Stimulated activated CD8-positive, alpha-beta memory T cell treated with anti-CD3 and anti-CD28 coated beads, Interleukin-12 subunit alpha, Interleukin-12 subunit beta, amount 100 ng/mL, for 4 hours (primary cell): ENCODE results near the gene DNAH3.
"Not testable (repeated sequence)": the region's sequence is repeated elsewhere in the genome, so short reads cannot be mapped to it uniquely, and the experiment has no call there.

Experiments used
- DNase-seq: peaks from one replicate; pipeline ENCODE4 v3.0.0-alpha.2; 2020; ENCODE audit warnings: low read depth

Gene DNAH3

DNA sequence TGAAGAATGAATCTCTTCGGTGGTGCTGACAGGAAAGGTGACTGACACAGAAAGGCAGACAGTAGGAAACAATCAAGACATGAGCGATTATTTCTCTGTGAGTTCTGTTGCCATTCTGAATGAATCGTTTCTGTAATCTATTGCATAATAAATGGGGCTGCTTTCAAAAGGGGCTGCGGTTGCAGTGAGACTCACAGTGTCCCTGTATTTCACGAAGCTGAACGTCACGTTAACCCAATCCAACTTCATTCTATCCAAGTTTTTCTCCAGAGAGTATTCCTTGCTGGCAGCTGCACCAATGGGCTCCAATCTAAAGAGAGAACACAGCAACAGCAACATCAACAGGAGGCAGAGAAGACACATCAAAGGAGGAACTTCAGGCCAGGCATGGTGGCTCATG is 75.4 kb downstream of the DNAH3 start:
- DNase-seq, result no peak

DNA sequence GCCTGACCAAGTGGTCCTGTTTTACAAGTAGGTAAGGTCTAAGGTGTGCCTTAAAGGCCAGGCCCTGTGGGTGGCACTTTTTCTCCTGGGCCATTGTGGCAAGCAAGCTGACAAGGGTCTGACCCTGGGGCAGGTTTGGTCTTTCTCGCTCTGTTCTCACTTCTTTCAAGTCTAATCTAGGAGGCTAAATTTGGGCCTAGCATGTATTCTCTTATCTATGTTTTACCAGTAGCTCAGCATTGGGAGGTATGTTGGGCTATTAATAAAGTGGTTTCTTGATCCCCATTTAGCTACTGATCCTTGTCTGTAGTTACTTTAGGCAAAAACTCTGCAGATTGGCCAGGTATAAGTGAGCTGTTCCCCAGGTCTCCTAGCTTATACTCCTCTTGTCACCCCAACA is 77.7 kb downstream of the DNAH3 start:
- DNase-seq, result no peak

DNA sequence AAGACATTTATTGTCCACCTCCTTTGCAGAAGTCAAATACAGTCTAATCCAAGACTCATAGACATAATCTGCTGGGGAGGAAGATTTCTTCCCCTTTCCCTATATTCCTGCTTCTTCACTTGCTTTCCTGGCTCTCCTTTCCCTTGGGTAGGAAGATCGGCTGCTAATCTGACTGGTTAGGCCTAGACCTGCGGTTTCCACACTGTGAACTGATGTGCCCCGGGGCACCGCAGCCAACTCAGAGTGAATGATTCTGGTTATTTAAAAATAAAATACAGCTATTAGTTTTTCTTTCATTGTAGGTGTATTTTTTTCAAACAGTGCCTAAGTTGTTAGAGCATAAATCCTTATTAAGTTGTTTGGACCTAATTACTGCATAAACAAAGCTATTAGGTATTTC is 78.9 kb downstream of the DNAH3 start:
- no peak for DNase-seq

DNA sequence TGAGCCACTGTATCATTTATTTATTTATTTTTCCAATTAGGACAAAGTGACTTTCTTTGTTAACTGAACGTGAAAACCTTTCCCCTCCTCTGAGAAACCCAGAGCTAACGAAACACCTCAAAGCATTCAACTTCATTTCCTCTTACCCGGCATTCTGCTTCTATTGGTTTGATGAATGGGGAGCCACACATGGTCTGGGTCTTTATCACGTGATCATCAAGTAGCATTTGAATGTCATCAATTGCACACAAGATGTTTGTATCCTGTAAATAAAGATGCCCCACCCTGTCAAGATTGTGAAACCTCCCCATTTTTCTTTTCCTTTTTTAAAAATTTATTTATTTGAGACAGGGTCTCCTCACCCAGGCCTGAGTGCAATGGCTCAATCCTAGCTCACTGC is 80.1 kb downstream of the DNAH3 start:
- no peak for DNase-seq

DNA sequence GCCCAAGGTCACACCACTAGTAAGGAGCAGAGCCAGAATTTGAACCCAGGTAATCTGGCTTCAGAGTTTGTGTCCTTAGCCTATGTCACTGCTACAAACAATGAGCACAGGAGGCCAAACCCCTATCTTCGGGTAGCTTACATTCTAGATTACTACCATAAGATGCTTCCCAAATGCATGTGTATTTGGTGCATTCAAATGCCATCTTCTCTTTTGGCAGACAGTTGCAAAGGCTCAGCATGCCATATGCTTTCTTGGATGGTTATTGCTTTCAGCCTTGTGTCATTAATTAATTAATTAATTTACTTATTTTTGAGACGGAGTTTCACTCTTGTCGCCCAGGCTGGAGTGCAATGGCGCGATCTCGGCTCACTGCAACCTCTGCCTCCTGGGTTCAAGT is 80.7 kb downstream of the DNAH3 start:
- DNase-seq, result no peak

DNA sequence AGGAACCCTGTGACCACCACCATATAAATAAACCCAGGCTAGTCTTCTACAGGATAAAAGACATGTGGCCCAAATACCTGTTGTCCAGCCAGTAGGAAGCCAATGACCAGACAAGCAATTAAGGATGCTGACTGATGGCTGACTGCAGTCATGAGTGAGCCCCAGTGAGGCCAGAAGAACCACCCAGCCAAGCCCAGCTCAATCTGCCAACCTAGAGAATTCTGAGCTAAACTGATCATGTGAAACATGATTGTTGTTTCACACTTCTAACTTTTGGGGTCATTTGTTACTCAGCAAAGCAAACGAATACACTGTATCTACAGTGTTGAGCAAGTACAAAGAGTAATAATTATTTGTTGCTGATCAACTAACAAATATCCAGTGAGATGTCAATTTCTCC is 86.4 kb downstream of the DNAH3 start:
- DNase-seq, result no peak

DNA sequence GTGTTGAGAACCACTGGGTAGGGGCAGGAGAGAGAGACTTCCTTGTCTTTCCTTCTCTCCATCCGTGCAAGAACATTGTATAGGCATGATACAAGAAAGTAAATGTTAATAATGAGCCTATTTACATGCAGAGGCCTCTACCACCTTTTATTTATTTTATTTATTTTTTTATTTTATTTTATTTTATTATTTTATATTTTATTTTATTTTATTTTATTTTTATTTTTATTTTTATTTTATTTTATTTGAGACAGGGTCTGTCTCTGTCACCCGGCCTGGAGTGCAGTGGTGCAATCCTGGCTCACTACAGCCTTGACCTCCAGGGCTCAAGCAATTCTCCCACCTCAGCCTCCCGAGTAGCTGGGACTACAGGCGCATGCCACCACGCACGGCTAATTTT is 87.3 kb downstream of the DNAH3 start:
- not testable (repeated sequence) for DNase-seq

DNA sequence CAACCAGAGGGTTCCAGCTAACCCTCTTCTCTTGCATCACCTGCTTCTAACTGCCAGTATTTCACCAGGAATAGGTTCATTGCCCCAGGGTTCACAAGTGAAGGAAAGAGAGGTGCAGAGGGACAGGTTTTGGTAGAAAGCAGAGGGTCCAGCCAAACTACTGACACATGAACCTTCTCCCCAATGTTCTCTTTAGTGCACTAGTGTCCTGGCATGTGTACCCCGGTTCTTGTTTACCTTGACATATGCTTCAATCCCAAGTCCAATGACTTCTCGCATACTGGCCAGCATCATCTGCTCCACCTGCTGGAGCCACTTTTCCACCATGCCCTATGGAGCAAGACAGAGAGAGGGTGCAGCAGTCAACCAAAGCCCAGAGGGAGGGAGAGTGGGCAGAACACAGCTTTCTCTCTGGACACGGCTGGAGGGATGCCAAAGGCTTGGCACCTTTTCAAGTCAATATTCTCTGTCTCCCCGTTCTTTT is 90.6 kb downstream of the DNAH3 start:
- no peak for DNase-seq

DNA sequence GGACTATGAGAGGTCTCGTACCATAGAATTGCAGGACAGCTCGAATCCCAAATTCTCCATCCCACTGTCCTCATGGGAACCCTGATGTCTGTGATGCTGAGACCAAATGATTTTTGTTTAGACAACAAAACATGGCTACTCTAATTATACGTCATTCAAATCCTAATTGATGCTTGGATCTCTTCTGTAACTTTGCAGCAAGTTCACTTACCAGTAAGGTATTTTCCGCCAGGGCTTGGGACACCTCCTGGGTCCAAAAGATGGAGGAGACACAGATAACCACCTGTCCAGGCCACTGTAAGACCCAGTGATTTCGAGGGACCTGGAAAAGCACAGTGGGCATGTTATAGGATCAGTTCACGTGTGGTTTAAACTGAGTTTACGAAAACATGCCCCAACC is 92.8 kb downstream of the DNAH3 start:
- DNase-seq, result no peak

DNA sequence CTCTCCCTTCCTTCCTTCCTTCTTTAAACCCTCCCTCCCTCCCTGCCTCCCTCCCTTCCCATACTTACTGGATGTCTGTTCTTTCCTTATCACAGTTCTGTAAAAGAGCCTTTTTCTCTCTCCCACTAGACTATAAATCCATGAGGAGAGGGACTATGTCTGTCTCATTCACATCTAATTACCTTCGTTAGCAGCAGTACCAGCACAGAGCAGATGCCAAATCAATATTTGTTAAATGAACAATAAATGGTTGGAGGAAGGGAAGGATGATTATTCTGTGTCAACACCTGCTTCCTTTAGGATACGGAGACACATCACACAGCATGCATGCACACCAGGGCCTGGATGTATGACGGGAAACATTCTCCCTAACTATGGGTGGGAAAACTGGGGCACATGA is 94.2 kb downstream of the DNAH3 start:
- no peak for DNase-seq

DNA sequence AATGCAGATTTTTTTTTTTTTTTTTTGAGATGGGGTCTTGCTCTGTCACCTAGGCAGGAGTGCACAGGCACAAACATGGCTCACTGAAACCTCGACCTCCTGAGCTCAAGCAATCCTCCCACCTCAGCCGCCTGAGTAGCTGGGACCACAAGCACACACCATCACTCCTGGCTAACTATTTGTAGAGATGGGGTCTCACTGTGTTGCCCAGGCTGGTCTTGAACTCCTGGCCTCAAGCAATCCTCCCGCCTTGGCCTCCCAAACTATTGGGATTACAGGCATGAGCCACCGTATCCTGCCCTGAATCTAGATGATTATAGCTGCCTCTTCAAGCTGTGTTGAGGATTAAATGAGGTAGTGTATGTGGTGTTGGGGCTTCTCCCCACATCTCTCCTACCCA is 94.9 kb downstream of the DNAH3 start:
- not testable (repeated sequence) for DNase-seq

DNA sequence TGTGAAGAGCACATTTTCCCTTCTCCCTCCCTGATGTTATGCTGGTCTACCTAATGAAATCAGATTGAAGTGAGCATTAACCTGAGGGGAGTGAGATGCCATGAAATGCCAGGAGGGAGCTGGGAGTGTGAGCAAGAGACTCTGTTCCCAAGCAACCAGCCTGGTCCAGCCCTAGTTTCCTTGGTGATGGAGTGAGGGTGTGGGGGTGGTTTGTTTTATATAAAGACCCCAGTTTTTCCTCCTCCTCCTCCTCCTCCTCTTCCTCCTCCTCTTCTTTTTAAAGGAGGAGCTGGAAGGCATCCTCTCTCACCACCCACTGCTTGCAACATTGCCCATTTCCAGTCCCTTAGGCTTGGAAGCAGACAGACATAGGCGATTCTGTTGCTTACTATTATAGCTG is 97.1 kb downstream of the DNAH3 start:
- DNase-seq, result no peak

DNA sequence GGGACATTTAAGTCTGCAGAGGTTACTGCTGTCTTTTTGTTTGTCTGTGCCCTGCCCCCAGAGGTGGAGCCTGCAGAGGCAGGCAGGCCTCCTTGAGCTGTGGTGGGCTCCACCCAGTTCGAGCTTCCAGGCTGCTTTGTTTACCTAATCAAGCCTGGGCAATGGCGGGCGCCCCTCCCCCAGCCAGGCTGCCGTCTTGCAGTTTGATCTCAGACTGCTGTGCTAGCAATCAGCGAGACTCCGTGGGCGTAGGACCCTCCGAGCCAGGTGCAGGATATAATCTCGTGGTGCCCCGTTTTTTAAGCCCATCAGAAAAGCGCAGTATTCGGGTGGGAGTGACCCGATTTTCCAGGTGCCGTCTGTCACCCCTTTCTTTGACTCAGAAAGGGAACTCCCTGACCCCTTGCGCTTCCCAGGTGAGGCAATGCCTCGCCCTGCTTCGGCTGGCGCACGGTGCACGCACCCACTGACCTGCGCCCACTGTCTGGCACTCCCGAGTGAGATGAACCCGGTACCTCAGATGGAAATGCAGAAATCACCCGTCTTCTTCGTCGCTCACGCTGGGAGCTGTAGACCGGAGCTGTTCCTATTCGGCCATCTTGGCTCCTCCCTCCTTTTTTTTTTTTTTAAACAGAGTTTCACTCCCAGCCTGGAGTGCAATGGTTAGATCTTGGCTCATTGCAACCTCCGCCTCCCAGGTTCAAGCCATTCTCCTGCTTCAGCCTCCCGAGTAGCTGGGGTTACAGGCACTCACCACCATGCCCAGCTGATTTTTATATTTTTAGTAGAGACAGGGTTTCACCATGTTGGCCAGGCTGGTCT is 102.3 kb downstream of the DNAH3 start:
- DNase-seq, result not testable (repeated sequence)

DNA sequence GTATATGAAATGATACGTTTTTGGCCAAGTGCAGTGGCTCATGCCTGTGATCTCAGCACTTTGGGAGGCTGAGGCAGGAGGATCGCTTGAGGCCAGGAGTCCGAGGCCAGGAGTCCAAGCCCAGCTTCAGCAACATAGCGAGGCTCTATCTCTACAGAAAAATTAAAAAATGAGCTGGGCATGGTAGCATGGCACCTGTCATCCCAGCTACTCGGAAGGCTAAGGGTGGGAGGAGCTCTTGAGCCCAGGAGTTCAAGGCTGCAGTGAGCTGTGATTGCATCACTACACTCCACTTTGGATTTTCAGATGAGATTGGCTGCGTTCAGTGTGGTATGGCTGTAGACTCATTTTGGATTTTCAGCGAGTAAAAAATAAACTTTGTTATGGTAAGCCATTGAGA is 112.4 kb downstream of the DNAH3 start:
- DNase-seq, result no peak

DNA sequence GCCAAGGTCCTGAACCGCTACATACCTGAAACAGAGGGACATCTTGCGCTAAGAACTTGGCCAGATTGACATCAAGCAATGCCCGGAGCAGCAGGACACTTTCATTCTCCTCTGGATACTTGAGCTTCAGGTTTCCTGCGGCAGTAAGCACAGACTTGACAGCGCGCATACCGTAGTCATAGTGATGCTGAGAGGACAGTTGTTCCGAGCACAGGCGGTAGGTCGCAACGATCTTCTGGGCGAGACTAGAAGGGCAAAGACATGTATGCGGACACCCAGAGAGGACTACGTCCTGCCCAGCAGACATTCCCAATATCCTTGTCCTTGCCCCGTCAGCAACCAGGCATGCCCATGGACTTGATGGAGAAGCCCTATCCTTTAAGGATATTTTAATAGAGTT is 112.9 kb downstream of the DNAH3 start:
- no peak for DNase-seq

DNA sequence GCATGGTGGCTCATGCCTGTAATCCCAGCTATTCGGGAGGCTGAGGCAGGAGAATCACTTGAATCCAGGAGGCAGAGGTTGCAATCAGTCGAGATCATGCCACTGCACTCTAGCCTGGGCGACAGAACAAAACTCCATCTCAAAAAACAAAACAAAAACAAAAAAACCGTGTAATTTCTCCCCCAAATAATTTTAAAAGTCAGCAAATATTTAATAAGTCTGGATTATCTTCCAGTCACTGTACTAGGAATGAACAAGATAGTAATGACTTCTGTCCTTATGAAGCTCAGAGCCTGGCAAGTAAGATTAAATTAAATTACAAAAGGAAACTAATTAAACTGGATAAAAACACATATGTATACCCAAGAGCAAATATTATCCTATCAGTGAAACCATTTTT is 113.5 kb downstream of the DNAH3 start:
- no peak for DNase-seq

DNA sequence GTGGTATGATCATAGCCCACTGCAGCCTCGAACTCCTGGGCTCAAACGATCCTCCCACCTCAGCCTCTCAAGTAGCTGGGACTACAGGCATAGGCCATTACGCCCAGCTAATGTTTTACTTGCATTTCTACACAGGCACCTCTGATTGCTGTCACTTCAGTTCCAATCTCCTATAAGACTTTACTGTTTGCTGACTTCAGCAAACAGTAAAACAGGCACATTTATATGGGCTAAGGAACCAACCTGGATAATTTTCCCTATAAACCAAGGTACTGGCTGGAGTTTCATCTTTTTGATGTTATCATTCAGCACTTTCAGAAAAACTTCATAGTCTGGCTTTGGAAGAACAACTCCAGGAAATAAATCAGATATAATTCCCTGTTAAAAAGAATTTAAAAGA is 114.2 kb downstream of the DNAH3 start:
- DNase-seq, result no peak

DNA sequence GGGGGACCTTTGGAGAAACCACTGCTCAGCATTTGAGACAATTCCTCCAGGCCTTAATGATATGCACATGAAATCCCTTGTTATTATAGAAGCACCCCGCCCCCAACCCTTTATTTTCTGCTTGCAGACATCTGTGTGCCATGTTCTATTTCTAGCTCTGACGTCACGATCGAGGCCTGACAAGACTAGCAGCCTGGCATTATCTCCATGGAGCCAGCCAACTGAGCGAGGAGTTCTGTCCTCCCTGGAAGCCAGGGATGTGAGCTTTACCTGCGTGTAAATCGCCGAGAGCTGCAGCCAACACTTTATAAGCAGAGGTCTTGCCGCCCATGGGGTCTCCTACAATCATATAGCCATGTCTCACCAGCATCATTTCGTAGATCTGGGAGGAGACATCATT is 116.9 kb downstream of the DNAH3 start:
- no peak for DNase-seq

DNA sequence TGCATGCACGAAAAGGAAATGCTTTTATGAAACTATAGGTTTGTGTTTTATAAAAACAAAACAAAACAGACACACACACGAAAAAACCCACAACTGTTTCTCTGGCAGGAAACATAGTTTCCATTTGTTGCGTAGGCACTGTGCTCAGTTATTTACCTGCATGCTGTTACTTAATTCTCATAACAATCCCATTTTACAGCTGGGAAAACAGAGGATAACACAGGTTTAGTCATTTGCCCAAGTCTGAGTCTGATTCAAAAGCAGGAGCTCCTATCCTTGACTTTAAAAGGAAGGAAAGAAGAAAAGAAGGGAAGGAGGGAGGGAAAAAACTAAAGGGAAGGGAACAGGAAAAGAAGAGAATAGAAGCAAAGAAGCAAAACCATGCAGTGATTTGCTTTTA is 117.4 kb downstream of the DNAH3 start:
- no peak for DNase-seq

DNA sequence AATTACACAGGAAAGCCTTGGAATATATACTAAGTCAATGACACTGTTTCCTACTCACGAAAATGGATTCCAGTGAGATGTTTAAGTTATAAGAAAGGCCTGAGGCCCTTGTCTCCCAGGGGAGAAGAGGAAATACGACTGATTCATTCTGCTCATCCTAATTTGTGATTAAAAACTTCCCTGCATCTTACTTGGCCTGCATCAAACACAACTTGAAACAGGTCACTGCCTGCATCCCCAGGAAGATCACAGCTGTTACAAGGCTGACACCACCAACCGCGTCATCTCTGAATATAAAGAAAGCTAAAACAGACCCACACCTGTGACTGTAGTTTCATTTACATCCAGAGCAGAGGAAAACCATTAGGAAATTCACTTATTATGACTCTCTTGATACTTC is 121.9 kb downstream of the DNAH3 start:
- DNase-seq, result no peak

DNA sequence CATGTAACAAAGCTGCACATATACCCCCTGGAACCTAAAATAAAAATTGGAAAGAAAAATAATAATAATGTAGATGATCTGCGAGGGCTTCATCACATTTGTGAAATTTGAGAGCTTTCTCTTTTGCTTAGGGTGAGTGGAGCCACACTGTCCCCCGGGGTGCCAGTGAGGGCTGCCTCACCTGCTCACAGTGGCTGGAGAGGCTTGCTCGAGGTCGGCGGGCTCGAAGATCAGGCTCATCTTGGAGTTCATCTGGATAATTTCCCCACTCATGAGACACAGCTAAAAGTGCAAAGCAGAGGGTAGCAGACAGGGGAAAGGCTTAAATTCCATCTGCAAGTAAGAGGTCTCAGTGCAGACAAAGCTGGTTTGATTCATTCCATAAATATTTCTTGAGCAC is 123.8 kb downstream of the DNAH3 start:
- no peak for DNase-seq

DNA sequence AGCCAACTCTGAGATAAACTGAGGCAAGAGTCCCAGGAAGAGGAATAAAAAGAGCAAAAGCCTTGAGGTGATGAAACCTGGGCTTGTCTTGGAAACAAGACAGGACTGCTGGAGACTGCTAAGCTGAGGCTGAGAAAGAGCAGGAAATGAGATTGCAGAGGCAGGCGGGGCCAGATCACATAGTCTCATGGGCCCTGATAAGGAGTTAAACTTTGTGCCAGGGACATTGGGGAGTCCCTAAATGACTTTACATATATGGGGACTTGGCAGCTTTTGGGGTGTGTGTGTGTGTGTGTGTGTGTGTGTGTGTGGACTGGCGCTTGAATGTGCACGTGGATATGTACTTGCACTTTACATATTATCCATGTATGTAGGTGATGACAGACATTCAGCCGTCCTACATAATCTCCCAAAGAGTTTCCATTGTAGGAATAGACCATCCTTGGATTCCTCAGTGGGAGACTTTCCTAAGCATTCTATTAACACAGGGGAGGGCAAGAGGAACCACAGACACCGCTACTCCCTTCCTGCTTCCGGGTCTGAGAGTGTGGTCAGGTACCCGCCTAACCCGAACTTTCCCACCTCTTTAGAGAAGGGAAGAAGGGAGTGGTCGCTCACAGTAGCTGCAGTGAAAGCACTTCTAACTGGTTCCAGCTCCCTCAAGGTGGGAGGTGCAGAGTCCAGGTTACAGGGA is 127.0 kb downstream of the DNAH3 start:
- no peak for DNase-seq

DNA sequence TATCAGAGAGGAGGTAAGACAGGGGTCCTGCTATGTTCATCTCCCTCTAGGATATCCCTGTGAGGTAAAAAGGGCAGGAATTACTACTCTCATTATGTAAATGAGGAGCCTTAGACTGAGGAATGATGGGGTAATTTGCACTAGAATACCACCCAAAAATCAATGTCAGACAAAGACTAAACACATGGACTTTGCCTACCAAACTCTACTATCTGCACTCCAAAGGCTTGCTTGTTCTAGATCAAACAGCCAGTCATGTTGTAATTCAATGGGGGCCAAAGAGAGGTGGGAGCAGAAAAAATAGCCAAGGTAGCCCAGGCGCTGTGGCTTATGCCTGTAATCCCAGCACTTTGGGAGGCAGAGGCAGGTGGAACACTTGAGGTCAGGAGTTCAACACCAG is 129.3 kb downstream of the DNAH3 start:
- DNase-seq, result no peak

DNA sequence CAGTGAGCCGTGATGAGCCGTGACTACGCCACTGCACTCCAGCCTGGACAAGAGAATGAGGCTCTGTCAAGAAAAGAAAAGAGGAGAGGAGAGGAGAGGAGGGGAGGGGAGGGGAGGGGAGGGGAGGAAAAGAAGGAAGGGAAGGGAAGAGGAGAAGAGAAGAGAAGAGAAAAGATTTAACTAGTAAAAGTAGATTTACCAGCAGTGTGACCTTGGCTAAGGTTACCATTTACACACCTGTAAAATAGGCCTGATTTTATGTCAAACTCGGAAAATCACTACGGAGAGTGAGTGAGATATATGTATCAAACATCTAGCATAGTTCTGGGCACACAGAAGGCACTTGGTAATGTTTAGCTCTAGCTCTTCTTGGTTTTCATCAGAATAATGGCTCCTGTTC is 140.8 kb downstream of the DNAH3 start:
- DNase-seq, result no peak
